HG03342 (cell line): ENCODE results near the gene ZNF530.
A peak's percentile ranks its signal among the peaks of the same experiment; 100 is the strongest.

Source experiments
- ATAC-seq: cut with Tn5 transposase; IDR thresholded peaks from one replicate; pipeline ENCODE4 v1.9.1; 2021; ENCODE audit warnings: mild to moderate bottlenecking, moderate library complexity; ENCODE audit not compliant: unreplicated experiment

ZNF530 gene

GRCh38 chr19:57599761-57600383, at the start of gene ZNF530:
Gene ZNF530 (plus strand): TSS chr19:57599885. CDS start chr19:57604346, 4,461 bp downstream.
- ATAC-seq, result peak; percentile 91

GRCh38 chr19:57552432-57552831, 47.3 kb upstream of the ZNF530 start:
- ATAC-seq, result no peak

GRCh38 chr19:57557659-57558058, 42.0 kb upstream of the ZNF530 start:
- no peak for ATAC-seq

- no peak for ATAC-seq
Observed at GRCh38 chr19:57558525-57558924, 41.2 kb upstream of the ZNF530 start.

GRCh38 chr19:57559008-57559403, 40.7 kb upstream of the ZNF530 start:
- peak; percentile 20 for ATAC-seq

- peak; percentile 94 for ATAC-seq
Observed at GRCh38 chr19:57559404-57560025, 40.2 kb upstream of the ZNF530 start, which contains the start of gene ZNF550. Gene ZNF550 (minus strand): TSS chr19:57559863. CDS start chr19:57559682, 181 bp downstream.

- no peak for ATAC-seq
Observed at GRCh38 chr19:57560049-57560491, 39.6 kb upstream of the ZNF530 start.

- no peak for ATAC-seq
Observed at GRCh38 chr19:57563547-57563946, 36.1 kb upstream of the ZNF530 start.

GRCh38 chr19:57566396-57567265, 33.1 kb upstream of the ZNF530 start:
- no peak for ATAC-seq

GRCh38 chr19:57570707-57571106, 29.0 kb upstream of the ZNF530 start:
- ATAC-seq, result no peak

- no peak for ATAC-seq
Observed at GRCh38 chr19:57572415-57572947, 27.2 kb upstream of the ZNF530 start.

- ATAC-seq, result no peak
Observed at GRCh38 chr19:57576661-57577060, 23.0 kb upstream of the ZNF530 start.

GRCh38 chr19:57578487-57579205, 21.0 kb upstream of the ZNF530 start, which contains the start of gene ZNF416:
Gene ZNF416 (minus strand): TSS chr19:57578911. CDS start chr19:57578704, 207 bp downstream.
- ATAC-seq, result peak; percentile 89

GRCh38 chr19:57583104-57583520, 16.6 kb upstream of the ZNF530 start:
- no peak for ATAC-seq

- ATAC-seq, result peak; percentile 86
Observed at GRCh38 chr19:57583521-57584416, 15.9 kb upstream of the ZNF530 start, which contains the start of gene ZIK1. Gene ZIK1 (plus strand): TSS chr19:57584145. CDS start chr19:57584357, 212 bp downstream.

GRCh38 chr19:57587529-57587928, 12.2 kb upstream of the ZNF530 start:
- no peak for ATAC-seq

GRCh38 chr19:57599377-57599760, 316 bp upstream of the ZNF530 start:
- ATAC-seq, result peak; percentile 24

GRCh38 chr19:57606931-57607330, 7.2 kb downstream of the ZNF530 start:
- no peak for ATAC-seq

- ATAC-seq, result no peak
Observed at GRCh38 chr19:57611113-57611512, 11.4 kb downstream of the ZNF530 start.
